UCSD-AML1 (cell line): ENCODE results near the gene NEB.

Experiments used
- DNase-seq: peaks from one replicate; lab custom pipeline; 2025; ENCODE audit not compliant: unreplicated experiment; lab: John Stamatoyannopoulos, UW

The NEB gene

DNA sequence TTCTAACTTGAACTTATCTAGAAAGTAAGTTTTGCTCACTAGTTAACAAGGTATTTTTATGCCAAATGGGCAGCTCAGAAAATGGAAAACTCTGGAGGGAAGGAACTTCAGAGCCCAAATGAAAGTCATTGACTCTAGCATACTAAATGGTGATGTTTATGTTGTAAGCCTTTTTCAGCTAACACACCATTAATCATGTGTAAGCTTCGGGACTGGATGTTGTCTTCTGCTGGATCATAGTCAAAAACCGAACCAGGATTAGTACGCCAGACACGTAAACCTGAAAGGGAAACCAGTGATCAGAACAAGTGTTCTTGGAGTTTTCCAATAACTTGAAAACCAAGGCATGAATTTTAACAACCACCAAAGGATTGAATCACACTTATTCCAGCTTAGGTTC lies 242.8 kb downstream of the NEB start:
- DNase-seq, result no peak

DNA sequence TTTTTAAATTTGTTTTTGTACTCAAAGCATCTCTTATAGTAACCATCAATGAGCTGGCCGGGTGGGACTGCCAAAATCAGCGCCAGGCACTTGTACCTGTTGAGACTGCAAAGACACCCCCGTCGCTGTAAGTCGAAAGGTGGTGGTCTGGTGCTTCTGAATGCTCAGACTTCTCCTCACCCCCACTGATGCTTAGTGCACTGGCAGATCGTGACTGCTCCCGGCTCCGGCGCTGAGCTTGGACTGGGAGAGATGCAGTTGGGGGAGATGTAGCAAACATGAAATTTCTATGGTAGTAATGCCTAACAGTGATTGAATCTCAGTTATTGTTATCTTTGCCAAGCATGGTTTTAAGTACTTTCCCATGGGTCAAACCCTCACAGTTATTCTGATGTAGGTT lies 244.0 kb downstream of the NEB start:
- no peak for DNase-seq

DNA sequence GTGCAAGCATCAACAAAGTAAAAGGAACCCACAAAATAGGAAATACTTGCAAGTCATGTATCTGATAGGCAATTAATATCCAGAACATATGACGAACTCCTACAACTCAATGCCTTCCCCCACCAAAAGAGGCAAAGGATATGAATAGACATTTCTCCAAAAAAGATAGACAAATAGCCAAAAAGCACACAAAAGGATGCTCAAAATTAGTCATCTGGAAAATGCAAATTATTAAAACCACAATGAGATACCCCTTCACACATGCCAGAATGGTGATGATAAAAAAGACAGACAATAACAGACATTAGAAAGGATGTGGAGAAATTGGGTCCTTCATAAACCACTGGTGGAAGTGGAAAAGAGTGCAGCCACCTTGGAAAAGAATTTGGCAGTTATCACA lies 248.2 kb downstream of the NEB start:
- DNase-seq, result no peak

DNA sequence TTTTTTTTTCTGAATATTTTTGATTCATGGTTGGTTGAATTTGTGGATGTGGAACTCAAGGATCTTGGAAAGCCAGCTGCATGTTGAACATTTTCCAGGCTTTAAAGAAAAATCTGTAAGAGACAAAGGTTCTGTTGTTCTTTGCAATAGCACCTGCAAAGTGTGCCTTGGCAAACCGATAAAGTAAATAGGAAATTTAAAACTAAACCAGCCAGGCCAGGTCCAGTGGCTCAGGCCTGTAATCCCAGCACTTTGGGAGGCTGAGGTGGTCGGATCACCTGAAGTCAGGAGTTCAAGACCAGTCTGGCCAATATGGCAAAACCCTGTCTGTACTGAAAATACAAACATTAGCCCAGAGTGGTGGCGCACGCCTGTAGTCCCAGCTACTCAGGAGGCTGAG lies 250.2 kb downstream of the NEB start:
- DNase-seq, result no peak

DNA sequence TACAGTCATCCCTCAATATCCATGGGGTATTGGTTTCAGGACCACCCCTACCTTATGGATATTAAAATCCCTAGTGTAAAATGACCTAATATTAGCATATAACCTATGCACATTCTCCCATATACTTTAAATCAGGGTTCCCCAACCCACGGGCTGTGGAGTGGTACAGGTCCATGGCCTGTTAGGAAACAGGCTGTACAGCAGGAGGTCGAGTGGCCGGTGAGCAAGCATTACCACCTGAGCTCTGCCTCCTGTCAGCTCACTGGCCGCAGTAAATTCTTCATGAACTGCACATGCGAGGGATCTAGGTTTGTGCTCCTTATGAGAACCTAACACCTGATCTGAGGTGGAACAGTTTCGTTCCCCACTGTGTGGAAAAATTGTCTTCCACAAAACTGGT lies 250.7 kb downstream of the NEB start:
- DNase-seq, result no peak

DNA sequence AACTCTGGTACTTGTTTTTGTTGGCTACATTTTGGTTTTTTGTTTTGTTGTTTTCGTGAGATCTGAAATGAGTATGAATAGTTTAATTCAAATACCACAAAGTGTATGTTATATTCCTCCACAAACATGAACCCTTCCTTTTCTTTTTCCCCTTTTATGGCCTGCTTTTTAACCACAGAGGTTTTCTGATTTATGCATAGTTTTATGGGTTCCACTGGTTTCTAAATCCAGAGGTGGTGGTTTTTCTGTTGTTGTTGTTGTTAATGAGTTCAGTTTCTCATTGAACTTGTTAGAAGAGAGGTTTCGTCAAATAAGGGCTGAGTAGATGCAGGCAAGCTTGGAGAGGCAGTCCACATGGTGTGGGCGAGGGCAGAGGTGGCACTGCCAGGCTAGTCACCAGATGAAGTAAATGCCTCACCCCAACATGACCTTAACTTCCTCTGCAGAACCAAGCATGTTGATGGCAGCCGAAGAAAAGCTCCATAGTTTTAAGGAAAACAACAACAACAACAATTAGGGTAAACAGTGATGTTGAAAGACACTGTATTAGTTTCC lies 252.0 kb downstream of the NEB start:
- no peak for DNase-seq

DNA sequence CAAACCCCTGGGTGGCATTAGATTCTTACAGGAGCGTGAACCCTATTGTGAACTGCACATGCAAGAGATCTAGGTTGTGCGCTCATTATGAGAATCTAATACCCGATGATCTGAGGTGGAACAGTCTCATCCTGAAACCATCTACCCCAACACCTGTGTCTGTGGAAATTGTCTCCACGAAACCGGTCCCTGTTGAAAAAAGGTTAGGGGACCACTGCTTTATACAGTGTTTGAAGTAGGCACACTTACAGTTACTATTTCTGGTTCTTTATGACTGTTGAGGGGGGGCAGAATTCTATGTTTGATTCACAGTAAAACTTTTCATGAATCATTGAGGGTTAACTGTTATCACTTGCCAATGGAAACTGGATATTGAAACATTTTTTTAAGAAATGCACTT lies 252.5 kb downstream of the NEB start:
- no peak for DNase-seq

DNA sequence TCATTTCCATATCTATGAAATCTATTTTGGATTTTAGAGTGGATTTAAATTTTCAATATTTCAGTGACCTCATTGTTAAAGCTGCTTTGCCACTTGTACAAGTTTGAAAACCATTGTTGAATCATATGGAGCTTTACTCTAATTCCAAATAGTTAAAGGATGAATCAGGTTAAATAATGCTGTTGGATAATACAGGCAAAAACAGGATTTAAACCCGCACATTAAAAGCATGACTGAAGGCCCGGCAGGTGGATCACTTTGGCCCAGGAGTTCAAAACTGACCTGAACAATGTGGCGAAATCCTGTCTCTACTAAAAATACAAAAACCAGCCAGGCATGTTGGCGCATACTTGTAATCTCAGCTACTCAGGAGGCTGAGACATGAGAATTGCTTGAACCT lies 256.3 kb downstream of the NEB start:
- no peak for DNase-seq

DNA sequence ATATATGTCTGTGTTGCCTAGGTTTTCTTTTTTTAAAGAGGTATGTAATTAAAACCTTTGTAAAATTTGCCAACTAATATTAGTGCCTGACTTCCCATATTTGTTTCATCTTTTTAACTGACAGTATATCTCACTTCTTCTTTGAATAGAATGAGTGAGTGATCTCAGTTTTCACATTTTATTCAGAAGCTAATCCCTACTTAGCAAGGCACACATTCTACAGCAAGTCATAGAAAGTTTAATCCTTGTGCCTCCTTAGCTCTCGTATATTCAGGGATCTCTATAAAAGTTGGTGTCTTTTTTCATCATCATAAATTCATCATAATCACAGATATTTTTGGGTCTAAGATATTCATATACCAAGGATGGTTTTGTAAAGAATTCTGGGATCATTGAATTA lies 258.0 kb downstream of the NEB start:
- no peak for DNase-seq

DNA sequence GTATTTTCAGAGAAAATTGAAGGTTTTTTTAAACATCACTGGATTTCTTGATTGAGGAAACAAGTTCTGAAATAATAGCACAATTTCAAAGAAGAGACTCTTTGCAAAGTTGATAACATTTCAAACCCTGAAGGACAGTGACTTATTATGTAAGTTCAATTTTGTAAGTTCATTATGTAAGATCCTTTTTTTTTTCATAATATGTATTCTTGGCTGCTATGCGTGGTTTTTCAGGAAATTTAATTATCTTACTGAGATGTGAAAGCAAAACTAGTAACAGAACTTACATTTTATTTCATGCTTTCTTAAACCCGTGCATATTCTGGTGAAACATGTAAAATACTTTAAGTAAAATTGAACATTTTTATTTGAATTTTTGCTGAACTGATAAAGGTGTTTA lies 259.2 kb downstream of the NEB start:
- DNase-seq, result no peak

DNA sequence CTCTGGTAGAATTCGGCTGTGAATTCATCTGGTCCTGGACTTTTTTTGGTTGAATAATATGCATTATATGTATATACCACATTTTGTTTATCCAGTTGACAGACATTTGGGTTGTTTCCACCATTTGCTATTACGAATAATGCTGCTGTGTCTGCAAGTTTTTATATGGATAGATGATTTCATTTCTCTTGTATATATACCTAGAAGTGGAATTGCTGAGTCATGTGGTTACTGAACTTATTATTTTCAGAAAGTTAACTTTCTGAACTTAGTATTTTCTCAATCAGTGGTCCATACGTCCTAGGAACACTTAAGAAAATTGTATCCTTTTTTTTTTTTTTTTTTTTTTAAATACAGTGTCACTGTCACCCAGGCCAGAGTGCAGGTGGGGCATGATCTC lies 261.3 kb downstream of the NEB start:
- DNase-seq, result no peak

DNA sequence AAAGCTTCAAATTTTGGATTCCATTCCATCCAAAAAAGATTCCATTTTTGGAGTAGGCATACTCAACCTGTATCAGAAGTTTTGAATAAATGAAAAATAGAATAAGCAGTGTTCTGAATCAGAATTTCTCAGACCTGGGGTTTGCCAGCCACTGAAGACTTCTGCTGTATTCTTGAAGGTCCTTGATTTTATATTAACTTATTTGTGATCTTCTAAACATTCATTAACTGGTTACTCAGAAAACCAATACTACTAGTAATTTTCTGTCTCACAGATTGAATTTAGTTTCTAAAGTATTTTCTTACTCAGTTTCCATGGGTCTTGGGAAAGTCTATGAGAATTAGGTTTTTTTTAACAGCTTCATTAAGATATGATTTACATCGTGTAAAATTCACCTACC lies 263.7 kb downstream of the NEB start:
- DNase-seq, result no peak

DNA sequence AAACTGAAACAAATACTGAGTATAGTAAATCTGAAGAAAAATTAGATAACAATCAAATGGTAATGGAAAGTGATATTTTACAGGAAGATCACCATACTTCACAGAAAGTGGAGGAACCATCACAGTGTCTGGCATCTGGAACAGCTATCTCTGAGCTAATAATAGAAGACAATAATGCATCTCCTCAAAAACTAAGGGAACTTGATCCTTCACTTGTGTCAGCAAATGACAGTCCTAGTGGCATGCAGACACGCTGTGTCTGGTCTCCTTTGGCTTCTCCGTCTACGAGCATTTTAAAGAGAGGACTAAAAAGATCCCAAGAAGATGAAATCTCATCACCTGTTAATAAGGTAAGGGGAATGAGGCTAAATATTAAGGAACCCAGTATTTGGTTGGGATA lies 268.5 kb downstream of the NEB start:
- no peak for DNase-seq

DNA sequence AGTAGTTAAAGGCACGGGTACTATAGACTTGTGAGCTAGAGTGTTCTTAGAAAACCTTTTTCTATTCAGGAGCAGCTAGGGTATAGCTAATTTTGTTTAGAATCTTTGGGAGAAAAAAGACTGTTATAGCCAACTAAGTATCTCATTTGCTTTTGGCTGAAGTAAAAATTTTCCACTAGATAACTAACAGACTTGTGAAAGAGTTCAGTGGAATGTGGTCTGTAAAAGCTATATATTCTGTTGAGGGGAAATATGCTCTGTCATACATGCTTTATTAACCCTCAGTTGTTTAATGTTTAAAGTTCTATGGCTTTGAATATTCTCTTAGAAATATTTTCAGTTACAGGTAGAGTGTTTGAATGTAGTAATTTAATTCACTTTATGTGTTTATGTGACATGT lies 274.9 kb downstream of the NEB start:
- DNase-seq, result no peak

DNA sequence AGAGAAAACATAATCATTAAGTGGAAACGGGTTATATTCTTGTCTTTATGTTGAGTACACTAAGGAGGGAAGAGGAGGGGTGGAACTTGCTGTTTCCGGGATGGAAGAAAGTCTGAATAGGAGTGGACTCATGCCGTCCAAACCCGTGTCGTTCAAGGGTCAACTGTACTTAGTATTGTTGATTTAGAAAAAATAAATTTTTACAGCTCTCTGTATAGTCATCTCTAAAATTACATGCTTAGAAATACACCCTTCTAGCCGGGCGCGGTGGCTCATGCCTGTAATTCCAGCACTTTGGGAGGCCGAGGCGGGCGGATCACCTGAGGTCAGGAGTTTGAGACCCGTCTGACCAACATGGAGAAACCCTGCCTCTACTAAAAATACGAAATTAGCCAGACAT lies 295.1 kb downstream of the NEB start:
- DNase-seq, result no peak

DNA sequence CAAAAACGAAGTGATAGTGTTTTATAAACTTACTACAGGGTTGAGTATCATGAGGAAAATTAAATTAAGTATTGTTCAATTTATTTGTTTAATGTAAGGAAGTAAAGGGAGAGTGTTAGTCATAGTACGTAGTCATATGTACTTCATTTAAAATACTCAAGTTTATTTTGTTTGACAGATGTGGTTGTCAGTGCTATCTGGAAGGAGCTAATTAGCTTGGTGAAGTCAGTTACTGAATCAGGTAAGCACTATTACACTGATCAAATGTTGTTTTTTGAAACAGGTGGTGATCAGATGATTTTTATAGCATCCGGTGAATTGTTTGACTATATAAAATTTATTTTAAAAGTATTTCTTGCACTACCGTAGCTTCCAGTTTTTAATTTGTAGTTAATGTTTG lies 295.8 kb downstream of the NEB start:
- DNase-seq, result no peak

DNA sequence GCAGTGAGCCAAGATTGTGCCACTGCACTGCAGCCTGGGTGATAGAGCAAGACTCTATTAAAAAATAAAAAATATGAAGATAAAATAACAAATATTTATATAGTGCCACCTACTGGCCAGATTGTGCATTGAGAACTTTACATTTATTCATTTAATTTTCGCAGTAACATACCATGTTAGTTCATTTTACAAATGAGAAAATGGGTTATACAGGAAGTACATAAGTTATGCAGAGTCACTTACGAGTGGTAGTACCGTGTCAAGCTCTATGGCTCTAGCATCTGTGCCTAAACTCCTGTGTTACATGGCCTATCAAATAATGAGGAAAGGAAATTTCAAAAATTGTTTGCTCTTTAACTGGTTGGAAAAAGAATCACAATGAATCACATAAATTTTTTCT lies 296.6 kb downstream of the NEB start:
- DNase-seq, result no peak
